ENCODE results near the gene LCLAT1. TPM values are rescaled to one million over a fixed set of nuclear protein-coding genes. Genes with fewer than 3 reads are reported as not detected.
A peak's percentile ranks its signal among the peaks of the same experiment; 100 is the strongest.

LCLAT1 gene
- total RNA-seq, 2 donors from 2014 or later: 30.2 to 34.2 TPM

GRCh38 chr2:30545875-30546274 is 98.8 kb downstream of the LCLAT1 start:
- no peak overlapping the region for H3K4me3 ChIP-seq (ENCODE audit: low read length)
- Mint-ChIP-seq H3K27me3 (ENCODE audit: insufficient read depth) (no peaks in the 10 kb centered on the region), H3K36me3 (ENCODE audit: low read depth) (peaks cover 7% of the 10 kb centered on the region), H3K9me3 (peaks cover 1% of the 10 kb centered on the region), H3K27ac (no peak overlapping the region), H3K4me3 (no peak overlapping the region), H3K4me1 (peaks cover 48% of the 10 kb centered on the region)
- H3K9me3 ChIP-seq (ENCODE audit: control insufficient read depth, low read length): no peaks in the 10 kb centered on the region
- no peaks in the 10 kb centered on the region for H3K27me3 ChIP-seq (ENCODE audit: control insufficient read depth, insufficient read depth, low read length, poor library complexity, severe bottlenecking)
- WGBS, 2 experiments (ENCODE audit: insufficient coverage in 1 of 2, insufficient read length in 1 of 2): 100% methylated on average over 1 of the region's 1 CpG
- TF ChIP-seq CTCF (conservative IDR thresholded peaks at IDR 0.05): no peak
- H3K27ac ChIP-seq (ENCODE audit: low read depth, low read length): no peak overlapping the region
- DNase-seq: no peak
- H3K9ac ChIP-seq (ENCODE audit: extremely low read depth, low read length, poor library complexity, severe bottlenecking): no peak overlapping the region
- no peaks in the 10 kb centered on the region for H3K36me3 ChIP-seq (ENCODE audit: control insufficient read depth, insufficient read depth, low read length)
- H3K4me1 ChIP-seq (ENCODE audit: control insufficient read depth, insufficient read depth, low read length): peaks cover 8% of the 10 kb centered on the region

- Histone ChIP-seq H3K27ac (ENCODE audit: low read depth, low read length) (no peak overlapping the region), H3K27me3 (ENCODE audit: control insufficient read depth, insufficient read depth, low read length, poor library complexity, severe bottlenecking) (no peaks in the 10 kb centered on the region), H3K4me3 (ENCODE audit: low read length) (peak overlapping the region; percentile 10), H3K36me3 (ENCODE audit: control insufficient read depth, insufficient read depth, low read length) (no peaks in the 10 kb centered on the region), H3K4me1 (ENCODE audit: control insufficient read depth, insufficient read depth, low read length) (peaks cover 8% of the 10 kb centered on the region), H3K9ac (ENCODE audit: extremely low read depth, low read length, poor library complexity, severe bottlenecking) (no peak overlapping the region), H3K9me3 (ENCODE audit: control insufficient read depth, low read length) (peaks cover 23% of the 10 kb centered on the region)
- Mint-ChIP-seq H3K9me3 (peaks cover 13% of the 10 kb centered on the region), H3K36me3 (ENCODE audit: low read depth) (peaks cover 15% of the 10 kb centered on the region), H3K27ac (peak overlapping the region; percentile 56), H3K27me3 (ENCODE audit: insufficient read depth) (no peaks in the 10 kb centered on the region), H3K4me1 (peaks cover 48% of the 10 kb centered on the region), H3K4me3 (no peak overlapping the region)
- TF ChIP-seq CTCF (conservative IDR thresholded peaks at IDR 0.05): no peak
- no peak for DNase-seq
- WGBS, 2 experiments (ENCODE audit: insufficient coverage in 1 of 2, insufficient read length in 1 of 2): 53 to 77% methylated on average over 2 of the region's 2 CpGs
Observed at GRCh38 chr2:30548386-30548785, 101.3 kb downstream of the LCLAT1 start.

- H3K4me1 Mint-ChIP-seq: peaks cover 48% of the 10 kb centered on the region
- no peak for DNase-seq
- Histone ChIP-seq H3K4me3 (ENCODE audit: low read length) (no peak overlapping the region), H3K9me3 (ENCODE audit: control insufficient read depth, low read length) (peaks cover 29% of the 10 kb centered on the region), H3K27ac (ENCODE audit: low read depth, low read length) (no peak overlapping the region), H3K27me3 (ENCODE audit: control insufficient read depth, insufficient read depth, low read length, poor library complexity, severe bottlenecking) (no peaks in the 10 kb centered on the region), H3K4me1 (ENCODE audit: control insufficient read depth, insufficient read depth, low read length) (peaks cover 8% of the 10 kb centered on the region), H3K9ac (ENCODE audit: extremely low read depth, low read length, poor library complexity, severe bottlenecking) (no peak overlapping the region), H3K36me3 (ENCODE audit: control insufficient read depth, insufficient read depth, low read length) (no peaks in the 10 kb centered on the region)
- no peak for TF ChIP-seq CTCF (conservative IDR thresholded peaks at IDR 0.05)
- no peak overlapping the region for H3K4me3 Mint-ChIP-seq
- H3K36me3 Mint-ChIP-seq (ENCODE audit: low read depth): peaks cover 15% of the 10 kb centered on the region
- no peaks in the 10 kb centered on the region for H3K27me3 Mint-ChIP-seq (ENCODE audit: insufficient read depth)
- WGBS, 2 experiments (ENCODE audit: insufficient coverage in 1 of 2, insufficient read length in 1 of 2): 51% methylated on average over 2 of the region's 2 CpGs; no CpG with 5 or more reads in 1 of the 2 experiments
- H3K9me3 Mint-ChIP-seq: peaks cover 13% of the 10 kb centered on the region
- no peak overlapping the region for H3K27ac Mint-ChIP-seq
Observed at GRCh38 chr2:30549096-30549495, 102.0 kb downstream of the LCLAT1 start.

Data from endodermal cell (in vitro differentiated cells).